HG02759 (cell line): ENCODE measurements around the gene NIT1.

Source experiments
- ATAC-seq: cut with Tn5 transposase; IDR thresholded peaks from one replicate; pipeline ENCODE4 v1.9.1; 2021; ENCODE audit warnings: mild to moderate bottlenecking, moderate library complexity; ENCODE audit not compliant: unreplicated experiment

NIT1 gene

GRCh38 chr1:161117759-161118581, at the start of gene NIT1, which contains the start of gene PFDN2:
NIT1 (plus strand) TSS chr1:161118105; CDS start chr1:161118177, 72 bp downstream.
PFDN2 (minus strand) TSS chr1:161118037; CDS start chr1:161118026, 11 bp downstream.
- peak; percentile 86 for ATAC-seq

DNA sequence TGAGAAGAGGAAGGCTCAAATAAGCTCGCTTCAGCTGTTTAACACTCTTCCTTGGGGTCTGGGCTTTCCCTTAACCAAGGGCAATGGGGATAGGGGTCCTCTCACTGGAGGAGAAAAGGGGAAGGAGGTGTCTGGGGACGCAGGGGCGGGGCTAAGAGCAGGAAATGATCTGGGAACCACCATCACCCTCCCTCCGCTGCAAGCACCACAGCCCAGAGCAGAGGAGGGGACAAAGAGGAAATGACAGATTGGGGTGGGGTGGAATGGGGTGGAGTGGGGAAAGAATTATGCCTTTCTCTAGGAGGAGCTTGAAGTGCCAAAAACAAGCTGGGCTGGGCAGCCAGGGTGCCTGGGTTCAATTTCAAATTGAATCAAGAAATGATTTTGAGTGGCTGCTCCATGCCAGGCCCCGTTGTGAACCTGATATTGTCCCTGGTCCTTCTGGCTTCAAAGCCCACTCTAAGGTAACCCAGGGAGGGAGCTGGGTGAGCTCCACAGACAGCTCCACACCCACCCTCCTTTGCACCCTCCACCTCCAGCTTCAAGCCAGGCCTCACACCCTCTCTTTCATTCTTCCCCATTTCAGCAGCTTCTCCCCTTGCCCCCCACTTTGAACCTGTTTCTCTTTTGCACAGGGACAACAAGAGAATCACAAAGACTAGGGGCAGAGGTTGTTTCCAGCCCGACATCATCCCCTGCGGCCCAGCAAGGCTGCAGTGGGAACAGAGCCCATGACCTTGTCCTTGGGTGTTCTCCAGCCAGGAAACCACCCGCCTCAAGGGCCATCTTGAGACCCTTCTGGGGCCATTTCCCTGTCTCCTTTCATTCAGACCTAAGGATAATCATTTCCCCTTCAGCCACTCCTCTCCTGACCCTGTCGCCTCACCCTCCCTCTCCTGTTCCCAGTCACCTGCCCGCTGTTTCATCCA, 49.3 kb upstream of the NIT1 start:
- ATAC-seq = peak; percentile 55

GRCh38 chr1:161069241-161069640, 48.7 kb upstream of the NIT1 start:
- peak; percentile 3 for ATAC-seq

DNA sequence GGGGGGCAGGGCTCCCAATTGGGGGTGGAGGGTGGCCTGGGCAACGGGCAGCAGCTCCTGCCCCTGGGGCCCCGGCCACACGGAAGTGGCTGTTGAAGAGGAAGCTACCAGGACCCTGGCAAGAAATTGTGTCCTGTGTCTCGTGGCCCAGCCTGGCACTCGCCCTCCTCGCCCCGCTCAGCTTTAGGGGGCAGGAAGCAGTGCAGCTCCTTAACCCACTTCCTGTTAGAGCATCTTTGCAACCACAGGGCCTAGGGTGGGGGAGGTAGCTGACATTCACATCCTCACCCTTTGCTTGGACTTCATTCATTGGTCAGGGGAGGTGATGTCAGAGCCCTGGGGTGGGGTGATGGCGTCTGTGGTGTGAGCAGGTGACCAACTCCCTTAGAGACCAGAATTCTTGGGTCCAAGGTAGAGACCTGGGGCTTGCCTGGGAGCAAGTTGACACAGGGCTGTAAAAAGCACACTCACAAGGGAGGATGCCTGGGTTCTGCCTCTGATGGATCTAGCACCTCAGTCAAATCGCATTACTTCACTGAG, 48.1 kb upstream of the NIT1 start, which contains the start of gene ARHGAP30:
Gene ARHGAP30, minus strand, starts transcription at position 161 of the 540 bp plus-strand sequence. CDS start 267 bp downstream, outside the sequence.
- ATAC-seq = peak; percentile 85

- no peak for ATAC-seq
Measured at GRCh38 chr1:161070761-161071160, 47.1 kb upstream of the NIT1 start.

GRCh38 chr1:161071886-161072371, 46.0 kb upstream of the NIT1 start:
- ATAC-seq = no peak

DNA sequence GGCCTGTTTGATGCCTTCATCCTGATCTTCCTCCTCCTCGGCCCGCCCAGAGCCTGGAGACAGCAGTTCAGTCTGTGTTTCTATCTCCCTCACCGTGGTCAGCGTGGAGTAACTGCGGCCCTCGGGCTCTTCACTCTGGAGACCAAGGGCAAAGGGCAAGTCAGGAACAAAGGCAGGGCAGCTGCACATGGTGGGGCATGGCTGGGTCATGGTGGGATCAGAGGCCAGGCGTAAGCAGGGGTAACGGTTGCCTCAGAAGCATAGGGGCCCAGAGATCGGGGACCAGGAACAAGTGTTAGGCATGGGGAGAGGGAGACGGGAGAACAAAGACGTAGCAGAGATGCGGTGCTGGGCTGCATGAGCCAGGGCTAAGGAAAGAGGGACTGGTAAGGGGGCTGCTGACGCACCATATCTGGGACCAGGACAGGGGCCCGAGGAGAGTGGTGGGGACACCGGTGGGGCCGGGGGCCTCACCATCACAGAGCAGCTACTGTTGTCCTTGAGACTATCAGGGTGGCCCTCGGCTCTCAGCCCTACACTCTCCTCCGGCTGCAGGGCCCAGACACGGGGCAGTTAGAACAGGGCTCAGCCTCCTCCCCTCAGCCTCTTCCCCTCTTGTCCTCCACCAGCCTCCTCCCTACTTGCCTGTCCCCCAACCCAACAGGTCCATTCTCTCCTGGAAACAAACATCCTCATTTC, 45.0 kb upstream of the NIT1 start:
- no peak for ATAC-seq

DNA sequence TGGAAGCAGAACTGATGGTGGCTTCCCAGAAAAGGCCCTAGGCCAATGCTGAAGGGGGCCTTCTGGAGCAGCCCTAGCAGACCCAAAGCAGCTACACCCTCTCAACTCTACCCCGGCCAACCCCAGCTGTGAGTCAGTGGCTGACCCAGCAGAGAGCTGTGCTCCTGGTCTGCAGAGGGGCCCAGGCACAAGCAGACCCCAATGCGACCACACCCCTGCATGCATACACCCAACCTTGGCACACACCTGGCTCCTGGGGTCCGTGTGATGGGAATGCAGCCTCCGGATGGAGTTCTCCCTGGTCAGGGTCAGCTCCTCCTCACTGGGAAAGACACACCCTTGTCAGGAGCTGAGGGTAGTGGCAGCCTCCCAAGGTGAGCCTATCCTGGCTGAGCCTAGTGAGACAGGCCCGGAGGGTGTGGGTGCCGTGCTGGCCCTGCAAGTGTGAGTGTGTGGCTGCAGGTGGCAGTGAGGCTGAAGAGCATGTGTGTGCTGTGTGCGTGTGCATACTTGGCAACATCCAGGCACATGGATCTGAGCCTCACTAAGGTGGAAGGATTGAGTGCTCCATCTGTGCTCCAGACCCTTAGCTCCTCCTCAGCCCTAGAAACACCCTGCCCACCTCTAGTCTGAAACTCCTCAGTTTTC, 44.3 kb upstream of the NIT1 start:
- no peak for ATAC-seq

- no peak for ATAC-seq
Measured at GRCh38 chr1:161074676-161075368, 43.1 kb upstream of the NIT1 start.

DNA sequence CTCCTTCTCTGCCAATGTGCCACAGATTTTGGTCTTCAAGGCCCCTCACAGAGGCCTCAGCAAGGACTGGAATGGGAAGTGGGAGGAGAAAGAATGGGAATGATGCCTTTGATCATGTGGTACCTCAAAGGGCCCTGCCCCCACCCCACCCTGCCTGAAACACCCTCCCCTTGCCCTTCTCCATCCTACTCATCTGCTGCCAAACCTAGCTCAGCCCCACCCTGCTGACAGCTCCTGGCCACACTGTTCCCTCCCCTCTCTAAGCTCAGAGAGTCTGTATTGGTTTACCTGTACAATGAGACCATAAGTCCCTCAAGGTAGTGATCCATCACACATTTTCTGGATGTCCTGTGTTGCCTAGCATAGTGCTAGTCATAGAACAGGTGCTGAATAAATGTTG, 41.5 kb upstream of the NIT1 start:
- ATAC-seq = no peak

- ATAC-seq = no peak
Measured at GRCh38 chr1:161077426-161077825, 40.5 kb upstream of the NIT1 start.

DNA sequence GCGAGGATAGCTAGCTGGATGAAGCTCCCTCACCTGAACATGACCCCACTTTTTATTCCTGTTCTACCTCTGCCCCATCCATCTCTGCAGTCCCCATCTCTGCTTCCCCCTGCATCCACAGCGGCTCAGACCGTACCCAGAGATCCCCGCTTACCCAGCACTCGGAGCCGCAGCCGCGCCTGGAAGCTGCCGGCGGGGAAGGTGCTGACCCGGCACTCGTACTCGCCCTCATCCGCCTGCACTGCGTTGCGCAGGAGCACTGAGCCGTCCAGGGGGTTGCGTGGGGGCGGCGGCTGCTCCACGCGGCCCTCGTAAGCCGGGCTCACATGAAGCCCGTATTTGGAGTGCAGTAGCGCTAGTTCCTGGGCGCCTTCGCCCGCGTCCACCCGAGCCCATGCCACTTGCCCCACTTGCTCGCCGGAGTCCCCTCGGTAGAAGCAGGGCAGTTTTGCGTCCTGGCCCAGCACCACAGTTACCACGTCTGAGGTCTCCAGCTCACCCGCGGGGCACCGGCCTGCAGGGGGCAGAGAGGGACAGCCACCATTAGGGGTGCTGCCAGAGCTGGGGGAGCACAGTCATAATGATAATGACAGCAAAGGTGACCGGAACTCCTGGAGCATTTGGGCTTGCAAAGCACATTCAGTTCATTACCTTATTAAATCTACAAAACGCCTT, 38.3 kb upstream of the NIT1 start:
- no peak for ATAC-seq

DNA sequence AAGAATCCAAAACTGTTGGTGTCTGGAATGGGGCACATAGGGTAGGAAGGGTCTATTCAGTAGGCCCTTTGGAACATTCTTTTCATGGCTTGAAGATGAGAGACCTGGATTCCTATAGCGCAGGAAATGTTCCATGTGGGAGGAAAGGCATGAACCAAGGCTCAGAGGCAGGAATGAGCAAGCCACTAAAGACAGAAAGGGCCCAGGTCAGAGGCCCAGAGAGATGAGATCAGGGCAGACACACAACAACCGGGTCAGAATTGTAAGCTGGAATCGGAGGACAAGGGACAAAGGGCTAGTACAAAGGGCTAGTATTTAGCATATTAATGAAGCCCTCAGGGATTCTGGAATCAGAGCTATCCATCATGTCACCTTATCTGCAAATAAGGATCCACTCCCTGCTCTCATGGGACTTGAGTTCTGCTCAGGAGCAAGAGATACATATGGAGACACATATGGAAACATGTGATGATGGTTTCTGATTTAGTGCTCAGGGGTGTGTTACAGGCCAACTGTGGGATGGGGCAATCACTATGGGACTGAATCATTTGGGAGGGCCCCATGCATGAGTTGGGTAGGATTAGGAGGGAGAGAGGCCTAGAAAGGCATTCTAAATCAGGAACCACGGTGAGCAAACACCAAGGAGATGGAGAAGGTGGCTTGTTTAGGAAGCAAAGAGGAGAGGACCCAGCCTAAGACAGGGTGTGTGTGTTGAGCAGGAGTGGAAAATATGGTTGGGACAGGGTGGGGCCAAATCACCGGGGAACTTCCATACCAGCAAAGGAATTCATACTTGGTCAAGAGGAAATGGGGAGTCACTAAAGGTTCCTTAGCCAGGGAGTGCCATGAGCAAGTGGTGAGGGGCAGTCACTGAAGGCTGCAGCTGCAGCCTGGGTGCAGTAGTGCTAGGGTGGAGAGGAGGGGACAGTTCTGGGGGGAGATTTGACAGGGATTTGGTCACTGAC, 37.2 kb upstream of the NIT1 start:
- ATAC-seq = no peak

DNA sequence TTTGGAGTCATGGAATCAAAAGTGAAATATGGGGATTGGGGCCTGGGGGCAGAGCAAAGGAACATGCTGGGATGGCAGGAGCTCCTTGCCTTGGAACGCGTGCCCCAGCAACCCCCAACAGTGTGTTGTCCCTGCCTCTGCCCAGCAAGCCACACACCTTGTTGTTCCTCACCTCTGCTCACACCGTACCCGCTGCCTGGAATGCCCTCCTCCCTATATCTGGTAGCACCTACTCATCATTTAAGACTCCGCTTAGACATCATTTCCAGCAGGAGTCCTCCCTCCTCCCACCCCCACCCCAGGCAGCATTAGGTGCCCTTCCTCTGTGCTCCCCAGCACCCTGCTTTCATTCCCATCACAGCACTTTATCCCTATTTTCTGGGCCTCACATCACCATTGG, 36.4 kb upstream of the NIT1 start:
- ATAC-seq = no peak

DNA sequence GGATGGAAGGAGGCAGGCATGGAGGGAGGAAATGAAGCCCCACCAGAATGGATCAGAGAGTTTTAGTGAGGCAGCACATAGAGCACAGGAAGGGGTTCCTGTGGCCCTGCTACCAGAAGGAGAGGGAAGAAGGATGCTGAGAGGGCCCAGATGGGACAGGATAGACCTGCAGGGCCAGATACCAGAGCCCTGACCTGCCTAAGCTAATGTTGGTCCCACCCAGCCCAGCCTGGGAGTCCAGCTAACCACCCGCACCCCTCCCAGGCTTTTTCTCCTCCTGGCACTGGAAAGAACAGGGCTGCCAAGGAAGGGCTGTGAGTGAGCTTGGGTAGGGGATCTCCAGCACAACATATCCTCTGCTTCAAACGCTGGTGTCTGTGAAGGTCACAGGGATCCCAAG, 35.4 kb upstream of the NIT1 start:
- ATAC-seq = no peak

- no peak for ATAC-seq
Measured at GRCh38 chr1:161082996-161083747, 34.7 kb upstream of the NIT1 start.
